Measurements from ENCODE around the gene SLC3A2. TPM values are rescaled to one million over a fixed set of nuclear protein-coding genes. Genes with fewer than 3 reads are reported as not detected.

SLC3A2 gene
- total and polyA plus RNA-seq, 2 experiments from 2014 or later, result 335 to 456 TPM

DNA sequence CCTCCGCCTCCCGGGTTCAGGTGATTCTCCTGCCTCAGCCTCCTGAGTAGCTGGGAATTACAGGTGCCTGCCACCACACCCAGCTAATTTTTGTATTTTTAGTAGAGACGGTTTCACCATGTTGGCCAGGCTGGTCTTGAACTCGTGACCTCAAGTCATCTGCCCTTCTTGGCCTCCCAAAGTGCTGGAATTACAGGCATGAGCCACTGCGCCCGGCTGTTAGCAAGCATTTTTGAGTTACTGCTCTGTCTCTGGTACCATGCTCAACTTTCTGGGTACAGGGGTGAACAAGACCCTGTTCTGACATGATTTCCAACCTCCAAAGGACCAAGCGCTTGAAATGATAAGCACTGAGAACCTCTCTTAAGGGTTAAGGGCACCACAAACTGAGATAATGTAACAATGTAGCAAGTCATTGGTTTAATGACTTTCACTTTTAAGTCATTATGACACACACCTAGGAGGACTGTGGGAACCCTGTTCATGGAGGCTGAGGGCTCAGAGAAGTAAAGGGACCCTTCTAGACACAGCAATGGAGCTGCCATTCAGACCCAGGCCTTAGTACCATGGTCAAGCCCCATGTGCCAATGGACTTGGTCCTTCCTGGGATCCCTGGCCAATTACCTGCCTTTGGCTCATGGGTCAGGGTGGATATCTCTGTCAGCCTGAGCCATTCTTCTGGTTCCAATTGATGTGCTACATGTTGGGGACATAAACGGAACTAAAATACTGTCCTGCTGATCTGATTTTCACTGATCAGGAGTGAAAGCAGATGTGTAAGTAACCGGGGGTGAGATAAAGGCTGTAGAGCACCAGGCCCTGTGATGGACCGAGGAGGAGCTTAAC is 11.6 kb downstream of the SLC3A2 start:
- Histone ChIP-seq H3K27ac (no peak overlapping the region), H2AFZ (no peak overlapping the region), H3K36me3 (replicated peaks; ENCODE audit: insufficient read depth, low read depth) (no peaks in the 10 kb centered on the region), H3K27me3 (no peaks in the 10 kb centered on the region), H3K4me2 (no peak overlapping the region), H3K79me2 (peaks cover 2% of the 10 kb centered on the region), H3K9me3 (ENCODE audit: low read depth) (no peaks in the 10 kb centered on the region), H3K9me2 (replicated peaks; ENCODE audit: insufficient read depth) (no peaks in the 10 kb centered on the region), H3K4me1 (ENCODE audit: insufficient read depth) (peaks cover 33% of the 10 kb centered on the region), H3K4me3 (no peak overlapping the region), H4K20me1 (ENCODE audit: insufficient read depth, poor library complexity, severe bottlenecking) (peaks cover 17% of the 10 kb centered on the region)
- TF ChIP-seq EZH2 (IDR thresholded peaks at IDR 0.05; ENCODE audit: borderline replicate concordance) (no peak), EZH2phosphoT487 (IDR thresholded peaks at IDR 0.05; ENCODE audit: low read depth, severe bottlenecking, unreplicated experiment) (no peak)
- TF ChIP-seq, protein P1, sequence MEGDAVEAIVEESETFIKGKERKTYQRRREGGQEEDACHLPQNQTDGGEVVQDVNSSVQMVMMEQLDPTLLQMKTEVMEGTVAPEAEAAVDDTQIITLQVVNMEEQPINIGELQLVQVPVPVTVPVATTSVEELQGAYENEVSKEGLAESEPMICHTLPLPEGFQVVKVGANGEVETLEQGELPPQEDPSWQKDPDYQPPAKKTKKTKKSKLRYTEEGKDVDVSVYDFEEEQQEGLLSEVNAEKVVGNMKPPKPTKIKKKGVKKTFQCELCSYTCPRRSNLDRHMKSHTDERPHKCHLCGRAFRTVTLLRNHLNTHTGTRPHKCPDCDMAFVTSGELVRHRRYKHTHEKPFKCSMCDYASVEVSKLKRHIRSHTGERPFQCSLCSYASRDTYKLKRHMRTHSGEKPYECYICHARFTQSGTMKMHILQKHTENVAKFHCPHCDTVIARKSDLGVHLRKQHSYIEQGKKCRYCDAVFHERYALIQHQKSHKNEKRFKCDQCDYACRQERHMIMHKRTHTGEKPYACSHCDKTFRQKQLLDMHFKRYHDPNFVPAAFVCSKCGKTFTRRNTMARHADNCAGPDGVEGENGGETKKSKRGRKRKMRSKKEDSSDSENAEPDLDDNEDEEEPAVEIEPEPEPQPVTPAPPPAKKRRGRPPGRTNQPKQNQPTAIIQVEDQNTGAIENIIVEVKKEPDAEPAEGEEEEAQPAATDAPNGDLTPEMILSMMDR (IDR thresholded peaks at IDR 0.05; ENCODE audit: poor library complexity), result no peak
- DNase-seq (ENCODE audit: low spot score), result no peak
- WGBS (ENCODE audit: low lambda C conversion rate, missing lambda C conversion rate), result 83% methylated on average over 10 of the region's 10 CpGs

DNA sequence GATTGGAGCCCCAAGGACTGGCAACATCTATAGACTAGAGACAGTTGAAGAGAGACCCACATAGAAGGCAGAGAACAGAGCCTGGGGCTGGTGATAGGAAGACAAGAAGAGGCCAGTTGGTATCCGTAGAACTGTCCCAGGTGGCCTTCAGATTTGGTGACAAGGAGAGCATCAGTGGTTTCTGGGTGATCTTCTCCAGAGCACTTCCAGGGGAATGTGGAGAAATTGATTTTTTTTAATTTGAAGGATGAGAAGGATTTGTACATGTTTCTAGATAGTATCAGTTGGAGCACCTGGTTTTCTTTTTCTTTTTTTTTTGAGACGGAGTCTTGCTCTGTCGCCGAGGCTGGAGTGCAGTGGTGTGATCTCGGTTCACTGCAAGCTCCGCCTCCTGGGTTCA is 14.8 kb downstream of the SLC3A2 start:
- no peaks in the 10 kb centered on the region for H3K79me2 ChIP-seq
- H2AFZ ChIP-seq, result no peak overlapping the region
- H3K4me1 ChIP-seq (ENCODE audit: insufficient read depth), result peaks cover 11% of the 10 kb centered on the region
- TF ChIP-seq EZH2phosphoT487 (IDR thresholded peaks at IDR 0.05; ENCODE audit: low read depth, severe bottlenecking, unreplicated experiment) (no peak), EZH2 (IDR thresholded peaks at IDR 0.05; ENCODE audit: borderline replicate concordance) (no peak)
- TF ChIP-seq, protein P1 (IDR thresholded peaks at IDR 0.05; ENCODE audit: poor library complexity), result no peak
- DNase-seq (ENCODE audit: low spot score), result no peak
- no peaks in the 10 kb centered on the region for H4K20me1 ChIP-seq (ENCODE audit: insufficient read depth, poor library complexity, severe bottlenecking)
- no peak overlapping the region for H3K4me3 ChIP-seq
- no peak overlapping the region for H3K4me2 ChIP-seq
- H3K27me3 ChIP-seq, result no peaks in the 10 kb centered on the region
- 79% methylated on average over 6 of the region's 6 CpGs for WGBS (ENCODE audit: low lambda C conversion rate, missing lambda C conversion rate)
- H3K36me3 ChIP-seq (replicated peaks; ENCODE audit: insufficient read depth, low read depth), result no peaks in the 10 kb centered on the region
- H3K9me3 ChIP-seq (ENCODE audit: low read depth), result no peaks in the 10 kb centered on the region
- H3K27ac ChIP-seq, result no peak overlapping the region
- no peaks in the 10 kb centered on the region for H3K9me2 ChIP-seq (replicated peaks; ENCODE audit: insufficient read depth)

DNA sequence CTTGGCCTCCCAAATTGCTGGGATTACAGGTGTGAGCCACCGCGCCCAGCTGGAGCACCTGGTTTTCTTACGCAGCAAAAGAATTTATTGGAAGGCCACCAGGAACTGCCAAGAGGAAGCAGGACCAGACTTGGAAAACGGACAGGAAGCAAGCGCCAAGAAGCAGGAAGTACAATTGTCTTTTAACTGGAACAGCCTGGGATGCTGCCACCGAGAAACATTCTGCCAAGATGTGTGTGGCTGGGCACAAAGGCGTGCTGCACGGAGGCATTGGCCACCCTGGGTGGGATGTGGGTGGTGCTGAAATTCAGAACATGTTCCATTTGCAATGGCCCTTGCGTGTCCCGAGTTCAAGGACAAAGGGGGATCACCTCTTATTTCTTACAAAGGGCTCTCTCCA is 15.4 kb downstream of the SLC3A2 start:
- no peaks in the 10 kb centered on the region for H3K36me3 ChIP-seq (replicated peaks; ENCODE audit: insufficient read depth, low read depth)
- H3K4me2 ChIP-seq, result no peak overlapping the region
- no peak overlapping the region for H3K27ac ChIP-seq
- H3K27me3 ChIP-seq, result no peaks in the 10 kb centered on the region
- H3K4me3 ChIP-seq, result no peak overlapping the region
- H3K79me2 ChIP-seq, result no peaks in the 10 kb centered on the region
- no peak for TF ChIP-seq EZH2 (IDR thresholded peaks at IDR 0.05; ENCODE audit: borderline replicate concordance)
- TF ChIP-seq, protein P1 (IDR thresholded peaks at IDR 0.05; ENCODE audit: poor library complexity), result no peak
- TF ChIP-seq EZH2phosphoT487 (IDR thresholded peaks at IDR 0.05; ENCODE audit: low read depth, severe bottlenecking, unreplicated experiment), result no peak
- no peaks in the 10 kb centered on the region for H4K20me1 ChIP-seq (ENCODE audit: insufficient read depth, poor library complexity, severe bottlenecking)
- no peaks in the 10 kb centered on the region for H3K9me2 ChIP-seq (replicated peaks; ENCODE audit: insufficient read depth)
- DNase-seq (ENCODE audit: low spot score), result no peak
- H3K9me3 ChIP-seq (ENCODE audit: low read depth), result no peaks in the 10 kb centered on the region
- peaks cover 5% of the 10 kb centered on the region for H3K4me1 ChIP-seq (ENCODE audit: insufficient read depth)
- WGBS (ENCODE audit: low lambda C conversion rate, missing lambda C conversion rate), result 81% methylated on average over 10 of the region's 10 CpGs
- no peak overlapping the region for H2AFZ ChIP-seq
